Motor neuron (in vitro differentiated cells): Measurements from ENCODE around the gene DHCR24. TPM values are rescaled to one million over a fixed set of nuclear protein-coding genes. Genes with fewer than 3 reads are reported as not detected.

Experiments used
- ATAC-seq, 8 experiments: fragments of 200-7000 bp; cut with Tn5 transposase; replicated peaks in 6 of 8; 2 replicates each; pipeline ENCODE4 v1.8.0; 2021; ENCODE audit warnings: mild to moderate bottlenecking in 8 of 8, moderate library complexity in 8 of 8
- H3K27ac ChIP-seq, 2 donors: fragments of 250-450 bp; sonication (Bioruptor Pico); 2 replicates each; pipeline ENCODE4 v1.9.0; 2021; ENCODE audit warnings: antibody characterized with exemption in 2 of 2, mild to moderate bottlenecking in 2 of 2, moderate library complexity in 1 of 2
- H3K4me1 ChIP-seq, 2 donors: fragments of 250-450 bp; sonication (Bioruptor Pico); replicated peaks in 1 of 2; 2 replicates each; pipeline ENCODE4 v1.6.1; 2021; ENCODE audit warnings: antibody characterized with exemption in 2 of 2, mild to moderate bottlenecking in 2 of 2, moderate library complexity in 1 of 2
- H3K4me3 ChIP-seq, 5 donors: fragments of 250-450 bp; sonication (Bioruptor Pico); 2 replicates each; pipeline ENCODE4 v1.9.0; 2021; ENCODE audit warnings: antibody characterized with exemption in 5 of 5, mild to moderate bottlenecking in 5 of 5, moderate library complexity in 4 of 5
- WGBS, 10 experiments: fragments of 450-650 bp; shearing (Covaris generic); methylation state at CpG; one replicate each; pipeline ENCODE4 v1.0.0; 2022; 5-methylcytosine and 5-hydroxymethylcytosine counted together
- in situ Hi-C, 9 experiments: fragments of 400-800 bp; cut with MboI; loops; one replicate each; pipeline ENCODE4 v1.15.0; 2021; ENCODE audit warnings: low sequenced_read_pairs in 9 of 9, low pct_unique_long_range_greater_than_20kb in 2 of 9; ENCODE audit not compliant: unreplicated experiment in 9 of 9
- total RNA-seq, 8 experiments: library from RNA; unstranded; fragments of 300-600 nt; gene quantifications; 2 replicates each; pipeline versions ENCODE4 v1.2.3 to v1.2.4, GENCODE V29; 2022

DHCR24 gene
- total RNA-seq, 8 experiments from 2014 or later, result 10.0 to 155 (median 66.3) TPM

GRCh38 chr1:54854381-54855020 is 32.5 kb downstream of the DHCR24 start:
- WGBS, 10 experiments, result 74 to 100% (median 90%) methylated on average over 1 to 12 of the region's 12 CpGs; no CpG with 5 or more reads in 3 of the 10 experiments
- ATAC-seq, result no peak
- H3K4me1 ChIP-seq, result no peaks in the 10 kb centered on the region
- no peak overlapping the region for H3K4me3 ChIP-seq
- in situ Hi-C loops, result no loop called here
- H3K27ac ChIP-seq, result no peak overlapping the region

GRCh38 chr1:54853793-54854370 is 33.1 kb downstream of the DHCR24 start:
- Histone ChIP-seq H3K4me1 (no peaks in the 10 kb centered on the region), H3K27ac (no peak overlapping the region), H3K4me3 (no peak overlapping the region)
- in situ Hi-C loops, result no loop called here
- peak in 1 of 8 experiments; percentile 15 for ATAC-seq
- 93 to 100% (median 96%) methylated on average over 1 to 7 of the region's 12 CpGs; no CpG with 5 or more reads in 5 of the 10 experiments for WGBS, 10 experiments

GRCh38 chr1:54853096-54853792 is 33.8 kb downstream of the DHCR24 start:
- Histone ChIP-seq H3K27ac (no peak overlapping the region), H3K4me3 (no peak overlapping the region), H3K4me1 (no peaks in the 10 kb centered on the region)
- ATAC-seq, result peak in 1 of 8 experiments; percentile 21
- WGBS, 10 experiments, result 0 to 100% (median 88%) methylated on average over 1 to 6 of the region's 9 CpGs; no CpG with 5 or more reads in 3 of the 10 experiments
- in situ Hi-C loops, result no loop called here

GRCh38 chr1:54851936-54852524 is 35.0 kb downstream of the DHCR24 start:
- in situ Hi-C loops, result no loop called here
- H3K4me3 ChIP-seq, result no peak overlapping the region
- no peak for ATAC-seq
- H3K27ac ChIP-seq, result no peak overlapping the region
- no peaks in the 10 kb centered on the region for H3K4me1 ChIP-seq
- 71 to 100% (median 84%) methylated on average over 1 to 15 of the region's 17 CpGs; no CpG with 5 or more reads in 3 of the 10 experiments for WGBS, 10 experiments

GRCh38 chr1:54851406-54851805 is 35.6 kb downstream of the DHCR24 start:
- in situ Hi-C loops, result no loop called here
- H3K4me3 ChIP-seq, result no peak overlapping the region
- H3K27ac ChIP-seq, result no peak overlapping the region
- WGBS, 10 experiments, result 93 to 100% (median 100%) methylated on average over 1 to 5 of the region's 9 CpGs; no CpG with 5 or more reads in 5 of the 10 experiments
- peak in 1 of 8 experiments; percentile 7 for ATAC-seq
- H3K4me1 ChIP-seq, result no peaks in the 10 kb centered on the region

GRCh38 chr1:54850737-54851136 is 36.3 kb downstream of the DHCR24 start:
- WGBS, 10 experiments, result 0 to 100% (median 93%) methylated on average over 1 to 9 of the region's 9 CpGs; no CpG with 5 or more reads in 1 of the 10 experiments
- H3K4me3 ChIP-seq, result no peak overlapping the region
- H3K4me1 ChIP-seq, result no peaks in the 10 kb centered on the region
- in situ Hi-C loops, result no loop called here
- ATAC-seq, result peak in 3 of 8 experiments; percentile 15 to 85 (median 84)
- H3K27ac ChIP-seq, result no peak overlapping the region

GRCh38 chr1:54850069-54850730 is 36.8 kb downstream of the DHCR24 start:
- H3K4me1 ChIP-seq, result no peaks in the 10 kb centered on the region
- no peak overlapping the region for H3K4me3 ChIP-seq
- 0 to 94% (median 87%) methylated on average over 3 to 5 of the region's 5 CpGs; no CpG with 5 or more reads in 2 of the 10 experiments for WGBS, 10 experiments
- no peak for ATAC-seq
- in situ Hi-C loops, result no loop called here
- H3K27ac ChIP-seq, result no peak overlapping the region

GRCh38 chr1:54849219-54850068 is 37.6 kb downstream of the DHCR24 start:
- H3K27ac ChIP-seq, result no peak overlapping the region
- in situ Hi-C loops, result loop anchor here in 1 of 9 experiments (25.0 kb wide), 1 partner anchor 987 kb away; no protein-coding TSS in a partner anchor
- H3K4me1 ChIP-seq, result no peaks in the 10 kb centered on the region
- peak in 2 of 8 experiments; percentile 19 to 30 for ATAC-seq
- H3K4me3 ChIP-seq, result no peak overlapping the region
- 53 to 95% (median 92%) methylated on average over 2 to 6 of the region's 6 CpGs; no CpG with 5 or more reads in 4 of the 10 experiments for WGBS, 10 experiments

GRCh38 chr1:54848134-54848948 is 38.7 kb downstream of the DHCR24 start:
- H3K27ac ChIP-seq, result no peak overlapping the region
- no peak overlapping the region for H3K4me3 ChIP-seq
- in situ Hi-C loops, result loop anchor here in 1 of 9 experiments (25.0 kb wide), 1 partner anchor 986 kb away; no protein-coding TSS in a partner anchor
- WGBS, 10 experiments, result 60 to 100% (median 88%) methylated on average over 1 to 5 of the region's 7 CpGs; no CpG with 5 or more reads in 2 of the 10 experiments
- no peak for ATAC-seq
- no peaks in the 10 kb centered on the region for H3K4me1 ChIP-seq

- in situ Hi-C loops, result loop anchor here in 1 of 9 experiments (25.0 kb wide), 1 partner anchor 984 kb away; no protein-coding TSS in a partner anchor
- no peak for ATAC-seq
- no peak overlapping the region for H3K27ac ChIP-seq
- no peaks in the 10 kb centered on the region for H3K4me1 ChIP-seq
- no peak overlapping the region for H3K4me3 ChIP-seq
- 0 to 100% (median 91%) methylated on average over 1 to 9 of the region's 9 CpGs; no CpG with 5 or more reads in 2 of the 10 experiments for WGBS, 10 experiments
Observed at GRCh38 chr1:54846716-54847284, 40.2 kb downstream of the DHCR24 start.

GRCh38 chr1:54846301-54846700 is 40.7 kb downstream of the DHCR24 start:
- WGBS, 10 experiments, result 95 to 100% (median 100%) methylated on average over 2 to 3 of the region's 3 CpGs; no CpG with 5 or more reads in 5 of the 10 experiments
- no peak for ATAC-seq
- no peak overlapping the region for H3K27ac ChIP-seq
- in situ Hi-C loops, result loop anchor here in 1 of 9 experiments (25.0 kb wide), 1 partner anchor 984 kb away; no protein-coding TSS in a partner anchor
- no peaks in the 10 kb centered on the region for H3K4me1 ChIP-seq
- H3K4me3 ChIP-seq, result no peak overlapping the region
